Naive thymus-derived CD4-positive, alpha-beta T cell (primary cell): ENCODE measurements around the gene SMG1. TPM values are rescaled to one million over a fixed set of nuclear protein-coding genes. Genes with fewer than 3 reads are reported as not detected.
"Not testable (repeated sequence)": the region's sequence is repeated elsewhere in the genome, so short reads cannot be mapped to it uniquely, and the experiment has no call there.

ENCODE experiments used
- ATAC-seq: fragments of 150-1000 bp; cut with Tn5 transposase; 2 replicates; pipeline ENCODE4 v1.10.0; 2021; ENCODE audit warnings: mild to moderate bottlenecking, moderate library complexity
- CTCF ChIA-PET: fragments of 350-600 bp; sonication (Branson Sonifier 250); formaldehyde crosslinking; loops from one replicate; lab custom pipeline; 2021; ENCODE audit warnings: antibody characterized with exemption; lab: Charles Lee
- POLR2A ChIA-PET: fragments of 350-600 bp; sonication (Branson Sonifier 250); formaldehyde crosslinking; loops from one replicate; lab custom pipeline; 2021; ENCODE audit warnings: antibody characterized with exemption, inconsistent platforms; lab: Charles Lee
- DNase-seq, 9 donors: peaks; one replicate each; pipeline versions ENCODE4 v3.0.0 to v3.0.0-alpha.2; 2020 to 2022; ENCODE audit warnings: mixed read lengths in 1 of 9
- H3K27ac ChIP-seq: one replicate; pipeline ENCODE4 v1.7.0; 2013; ENCODE audit warnings: mild to moderate bottlenecking, low read depth, low read length, moderate library complexity
- H3K27me3 ChIP-seq, 2 donors: one replicate each; pipeline ENCODE4 v1.7.0; 2013; ENCODE audit warnings: low read length in 2 of 2, mild to moderate bottlenecking in 2 of 2, moderate library complexity in 2 of 2; ENCODE audit not compliant: control insufficient read depth in 2 of 2, insufficient read depth in 2 of 2
- H3K36me3 ChIP-seq, 3 experiments: 1 replicate in 2 of 3; 2 replicates in 1 of 3; pipeline ENCODE4 v1.7.0; 2013; ENCODE audit warnings: low read length in 3 of 3, mild to moderate bottlenecking in 3 of 3, moderate library complexity in 1 of 3; ENCODE audit not compliant: insufficient read depth in 3 of 3, control insufficient read depth in 2 of 3
- H3K4me1 ChIP-seq, 2 donors: one replicate each; pipeline ENCODE4 v1.7.0; 2013; ENCODE audit warnings: low read length in 2 of 2, mild to moderate bottlenecking in 2 of 2, moderate library complexity in 1 of 2; ENCODE audit not compliant: control insufficient read depth in 2 of 2, insufficient read depth in 2 of 2
- H3K4me3 ChIP-seq: 2 replicates; pipeline ENCODE4 v1.7.0; 2013; ENCODE audit warnings: mild to moderate bottlenecking, low read length
- H3K9me3 ChIP-seq, 3 experiments: 1 replicate in 2 of 3; 2 replicates in 1 of 3; pipeline ENCODE4 v1.7.0; 2013; ENCODE audit warnings: low read length in 3 of 3; ENCODE audit not compliant: control insufficient read depth in 2 of 3
- H3K27ac Mint-ChIP-seq, 9 donors: one replicate each; pipeline ENCODE4 v1.8.0; 2020 to 2022; ENCODE audit warnings: mixed read lengths in 9 of 9, mild to moderate bottlenecking in 8 of 9, moderate library complexity in 5 of 9, inconsistent platforms in 2 of 9
- H3K27me3 Mint-ChIP-seq, 5 donors: one replicate each; pipeline ENCODE4 v1.8.0; 2021 to 2022; ENCODE audit warnings: mixed read lengths in 5 of 5, mild to moderate bottlenecking in 1 of 5
- H3K36me3 Mint-ChIP-seq, 5 donors: one replicate each; pipeline ENCODE4 v1.8.0; 2020 to 2022; ENCODE audit warnings: mixed read lengths in 5 of 5, mild to moderate bottlenecking in 3 of 5, inconsistent platforms in 1 of 5
- H3K4me1 Mint-ChIP-seq, 7 donors: one replicate each; pipeline ENCODE4 v1.8.0; 2020 to 2022; ENCODE audit warnings: mixed read lengths in 7 of 7, mild to moderate bottlenecking in 3 of 7, inconsistent platforms in 1 of 7
- H3K4me3 Mint-ChIP-seq, 10 donors: one replicate each; pipeline ENCODE4 v1.8.0; 2020 to 2022; ENCODE audit warnings: mild to moderate bottlenecking in 10 of 10, mixed read lengths in 10 of 10, moderate library complexity in 6 of 10, inconsistent platforms in 2 of 10
- H3K9me3 Mint-ChIP-seq, 11 donors: one replicate each; pipeline ENCODE4 v1.8.0; 2020 to 2022; ENCODE audit warnings: mixed read lengths in 11 of 11, mild to moderate bottlenecking in 4 of 11, inconsistent platforms in 1 of 11, moderate library complexity in 1 of 11
- intact Hi-C, 2 donors: fragments of 100-400 bp; cut with micrococcal nuclease; formaldehyde crosslinking; loops; one replicate each; pipeline ENCODE4 v1.15.1; 2023
- polyA plus RNA-seq, 2 donors: library from polyadenylated mRNA; unstranded; fragments of 300-500 nt; fragmentation: Illumina TruSeq; gene quantifications; one replicate each; pipeline ENCODE4 v1.2.3, GENCODE V29; 2021
- total RNA-seq, 6 experiments: library from RNA in 5 of 6; stranded (reverse) in 5 of 6; gene quantifications; 1 replicate in 5 of 6; 2 replicates in 1 of 6; pipeline ENCODE4 v1.2.3 and lab custom pipeline; 2021 to 2026

SMG1 gene
- total RNA-seq, result 100 to 1,000 TPM; 154 to 181 (median 164) TPM
- 10 to 100 TPM; 16.0 to 16.7 TPM for polyA plus RNA-seq
- 323 reads per million, percentile 96 among the genes with 10 or more reads in this experiment for total RNA-seq (lab: John Stamatoyannopoulos, UW)

- not testable (repeated sequence) for H3K9me3 Mint-ChIP-seq, H3K36me3 Mint-ChIP-seq, H3K27me3 ChIP-seq, H3K36me3 ChIP-seq, H3K27me3 Mint-ChIP-seq, H3K9me3 ChIP-seq
- H3K4me3 ChIP-seq, result peak within 1 kb of the TSS; percentile 88
- intact Hi-C loops, result loop anchor here (1.0 to 5.0 kb wide), 7 partner anchors 20 to 596 kb away; partner anchors contain the start of genes ARL6IP1 (in 2 of the 2), COQ7 (in 2 of the 2), CCP110 (in 1 of the 2) and GDE1 (in 1 of the 2)
- ChIA-PET CTCF (interaction anchor here (0.6 kb wide), 1 partner anchor 1815 kb away, joined by 4 read pairs; no protein-coding TSS in a partner anchor), POLR2A (interaction anchor here (0.7 to 1.4 kb wide), 3 partner anchors 124 to 142 kb away, joined by 3 to 5 read pairs (median 3); partner anchors contain the start of gene ARL6IP1)
- peak within 1 kb of the TSS; percentile 90 to 99 (median 94) for H3K4me3 Mint-ChIP-seq
- H3K27ac ChIP-seq, result peak within 1 kb of the TSS; percentile 86
- peak; percentile 93 for ATAC-seq
- peaks cover 4 to 18% of the 10 kb centered on the region in 2 donors for H3K4me1 ChIP-seq
- DNase-seq, result peak; percentile 87 to 98 (median 94)
- H3K4me1 Mint-ChIP-seq, result peaks cover 12 to 39% (median 35%) of the 10 kb centered on the region in 7 donors
- H3K27ac Mint-ChIP-seq, result peak within 1 kb of the TSS; percentile 91 to 96 (median 93)
Measured at GRCh38 chr16:18925986-18926865, at the start of gene SMG1. Gene SMG1, minus strand, starts transcription at chr16:18926408. Its CDS starts 367 bp downstream, at chr16:18926041.

GRCh38 chr16:18975109-18975508 lies 48.9 kb upstream of the SMG1 start:
- Mint-ChIP-seq H3K27me3 (peaks cover 9 to 24% (median 21%) of the 10 kb centered on the region in 5 donors), H3K27ac (no peak overlapping the region)
- POLR2A ChIA-PET, result no interaction called here

GRCh38 chr16:18969855-18970240 lies 43.6 kb upstream of the SMG1 start:
- CTCF ChIA-PET, result interaction anchor here (1.4 kb wide), 1 partner anchor 168 kb away, joined by 8 read pairs; the partner anchor contains the start of gene ARL6IP1
- H3K36me3 Mint-ChIP-seq, result no peaks in the 10 kb centered on the region
- no peak overlapping the region for H3K27ac Mint-ChIP-seq
- DNase-seq, result no peak
- H3K4me3 ChIP-seq, result no peak overlapping the region
- no peaks in the 10 kb centered on the region for H3K9me3 Mint-ChIP-seq
- peaks cover 4 to 9% (median 7%) of the 10 kb centered on the region in 7 donors for H3K4me1 Mint-ChIP-seq
- peaks cover 0 to 2% (median 0%) of the 10 kb centered on the region in 5 donors for H3K27me3 Mint-ChIP-seq
- no peaks in the 10 kb centered on the region for H3K36me3 ChIP-seq
- POLR2A ChIA-PET, result no interaction called here
- intact Hi-C loops, result loop anchor here (1.0 to 5.0 kb wide), 5 partner anchors 43 to 169 kb away; partner anchors contain the start of genes ARL6IP1 (in 2 of the 2), SMG1 (in 2 of the 2) and COQ7 (in 1 of the 2)
- H3K27ac ChIP-seq, result no peak overlapping the region
- no peaks in the 10 kb centered on the region for H3K4me1 ChIP-seq
- no peak for ATAC-seq
- no peaks in the 10 kb centered on the region for H3K27me3 ChIP-seq
- H3K9me3 ChIP-seq, result no peaks in the 10 kb centered on the region
- H3K4me3 Mint-ChIP-seq, result no peak overlapping the region

More at GRCh38 chr16:18975109-18975508, 48.9 kb upstream of the SMG1 start:
- Histone ChIP-seq H3K4me3 (no peak overlapping the region), H3K36me3 (no peaks in the 10 kb centered on the region), H3K4me1 (no peaks in the 10 kb centered on the region), H3K9me3 (no peaks in the 10 kb centered on the region), H3K27me3 (no peaks in the 10 kb centered on the region), H3K27ac (no peak overlapping the region)
- Mint-ChIP-seq H3K4me1 (peaks cover 0 to 1% (median 0%) of the 10 kb centered on the region in 7 donors), H3K36me3 (peaks cover 0 to 4% (median 0%) of the 10 kb centered on the region in 5 donors), H3K4me3 (no peak overlapping the region), H3K9me3 (peaks cover 0 to 3% (median 0%) of the 10 kb centered on the region in 11 donors)
- intact Hi-C loops, result no loop called here
- DNase-seq (no peak), ATAC-seq (no peak)
- CTCF ChIA-PET, result no interaction called here

- DNase-seq, result peak; percentile 42 to 82 (median 62)
- CTCF ChIA-PET, result interaction anchor here (1.0 to 1.4 kb wide), 2 partner anchors 14 to 167 kb away, joined by 3 to 8 read pairs; partner anchors contain the start of gene ARL6IP1
- intact Hi-C loops, result loop anchor here (1.0 to 5.0 kb wide), 5 partner anchors 42 to 168 kb away; partner anchors contain the start of genes ARL6IP1 (in 2 of the 2), SMG1 (in 2 of the 2) and COQ7 (in 1 of the 2)
- no peaks in the 10 kb centered on the region for H3K27me3 ChIP-seq
- Mint-ChIP-seq H3K9me3 (no peaks in the 10 kb centered on the region), H3K36me3 (no peaks in the 10 kb centered on the region), H3K4me1 (peaks cover 4 to 9% (median 7%) of the 10 kb centered on the region in 7 donors), H3K4me3 (peak overlapping the region in 8 of 10 donors; percentile 17 to 58 (median 46)), H3K27me3 (peaks cover 0 to 2% (median 0%) of the 10 kb centered on the region in 5 donors), H3K27ac (no peak overlapping the region)
- no peak overlapping the region for H3K27ac ChIP-seq
- H3K9me3 ChIP-seq, result no peaks in the 10 kb centered on the region
- no peaks in the 10 kb centered on the region for H3K4me1 ChIP-seq
- POLR2A ChIA-PET, result no interaction called here
- peak; percentile 93 for ATAC-seq
- H3K36me3 ChIP-seq, result no peaks in the 10 kb centered on the region
- H3K4me3 ChIP-seq, result peak overlapping the region; percentile 8
Measured at GRCh38 chr16:18969050-18969854, 43.0 kb upstream of the SMG1 start.

GRCh38 chr16:18966791-18967190 lies 40.6 kb upstream of the SMG1 start:
- ChIA-PET POLR2A (no interaction called here), CTCF (no interaction called here)
- Mint-ChIP-seq H3K27ac (no peak overlapping the region), H3K4me3 (no peak overlapping the region), H3K36me3 (no peaks in the 10 kb centered on the region), H3K9me3 (no peaks in the 10 kb centered on the region), H3K4me1 (peaks cover 4 to 9% (median 7%) of the 10 kb centered on the region in 7 donors), H3K27me3 (peaks cover 0 to 3% (median 0%) of the 10 kb centered on the region in 5 donors)
- ATAC-seq, result no peak
- Histone ChIP-seq H3K36me3 (no peaks in the 10 kb centered on the region), H3K27ac (no peak overlapping the region), H3K4me3 (no peak overlapping the region), H3K4me1 (no peaks in the 10 kb centered on the region), H3K27me3 (no peaks in the 10 kb centered on the region), H3K9me3 (no peaks in the 10 kb centered on the region)
- intact Hi-C loops, result loop anchor here in 1 of 2 donors (5.0 kb wide), 1 partner anchor 84 kb away; no protein-coding TSS in a partner anchor
- DNase-seq, result no peak

- Histone ChIP-seq H3K9me3 (no peaks in the 10 kb centered on the region), H3K4me3 (no peak overlapping the region), H3K27me3 (no peaks in the 10 kb centered on the region), H3K4me1 (no peaks in the 10 kb centered on the region), H3K36me3 (no peaks in the 10 kb centered on the region), H3K27ac (no peak overlapping the region)
- CTCF ChIA-PET, result no interaction called here
- H3K27ac Mint-ChIP-seq, result no peak overlapping the region
- H3K4me1 Mint-ChIP-seq, result peaks cover 4 to 9% (median 7%) of the 10 kb centered on the region in 7 donors
- DNase-seq, result no peak
- H3K27me3 Mint-ChIP-seq, result peaks cover 0 to 8% (median 0%) of the 10 kb centered on the region in 5 donors
- no peak for ATAC-seq
- no peak overlapping the region for H3K4me3 Mint-ChIP-seq
- POLR2A ChIA-PET, result no interaction called here
- intact Hi-C loops, result loop anchor here in 1 of 2 donors (5.0 kb wide), 1 partner anchor 83 kb away; no protein-coding TSS in a partner anchor
- H3K36me3 Mint-ChIP-seq, result no peaks in the 10 kb centered on the region
- H3K9me3 Mint-ChIP-seq, result no peaks in the 10 kb centered on the region
Measured at GRCh38 chr16:18965555-18965954, 39.3 kb upstream of the SMG1 start.
